ENCODE results near the gene SLC51A.
A peak's percentile ranks its signal among the peaks of the same experiment; 100 is the strongest.
"Not testable (repeated sequence)": the region's sequence is repeated elsewhere in the genome, so short reads cannot be mapped to it uniquely, and the experiment has no call there.

SLC51A gene

GRCh38 chr3:196202516-196202970 is 13.8 kb upstream of the SLC51A start:
- Histone ChIP-seq H3K27ac (no peak overlapping the region), H3K4me3 (ENCODE audit: low read depth, low read length) (no peak overlapping the region), H2AFZ (no peak overlapping the region), H3K27me3 (ENCODE audit: control insufficient read depth, insufficient read depth, low read length) (no peaks in the 10 kb centered on the region), H3K79me2 (no peaks in the 10 kb centered on the region), H3K9me3 (ENCODE audit: control insufficient read depth, low read length) (no peaks in the 10 kb centered on the region), H3K4me2 (ENCODE audit: low read length) (no peak overlapping the region), H3K36me3 (ENCODE audit: control insufficient read depth, insufficient read depth, low read length) (no peaks in the 10 kb centered on the region), H3K9ac (no peak overlapping the region), H3K4me1 (no peaks in the 10 kb centered on the region)
- TF ChIP-seq CTCF (IDR thresholded peaks at IDR 0.05) = no peak

GRCh38 chr3:196203846-196204245 is 12.5 kb upstream of the SLC51A start:
- no peaks in the 10 kb centered on the region for H3K9me3 ChIP-seq (ENCODE audit: control insufficient read depth, low read length)
- no peak overlapping the region for H3K9ac ChIP-seq
- no peaks in the 10 kb centered on the region for H3K79me2 ChIP-seq
- no peaks in the 10 kb centered on the region for H3K36me3 ChIP-seq (ENCODE audit: control insufficient read depth, insufficient read depth, low read length)
- no peak for TF ChIP-seq CTCF (IDR thresholded peaks at IDR 0.05)
- no peak overlapping the region for H2AFZ ChIP-seq
- no peak overlapping the region for H3K27ac ChIP-seq
- no peaks in the 10 kb centered on the region for H3K27me3 ChIP-seq (ENCODE audit: control insufficient read depth, insufficient read depth, low read length)
- H3K4me3 ChIP-seq (ENCODE audit: low read depth, low read length) = no peak overlapping the region
- H3K4me2 ChIP-seq (ENCODE audit: low read length) = no peak overlapping the region
- H3K4me1 ChIP-seq = no peaks in the 10 kb centered on the region

- not testable (repeated sequence) for H3K9ac ChIP-seq; H3K36me3 ChIP-seq (ENCODE audit: control insufficient read depth, insufficient read depth, low read length); H3K27me3 ChIP-seq (ENCODE audit: control insufficient read depth, insufficient read depth, low read length); H3K9me3 ChIP-seq (ENCODE audit: control insufficient read depth, low read length); H2AFZ ChIP-seq; H3K4me1 ChIP-seq; H3K4me2 ChIP-seq (ENCODE audit: low read length); H3K27ac ChIP-seq; H3K4me3 ChIP-seq (ENCODE audit: low read depth, low read length); H3K79me2 ChIP-seq
Observed at GRCh38 chr3:196205442-196206205, 10.7 kb upstream of the SLC51A start.

- H3K4me3 ChIP-seq (ENCODE audit: low read depth, low read length) = no peak overlapping the region
Observed at GRCh38 chr3:196207159-196207832, 9.0 kb upstream of the SLC51A start.

More at GRCh38 chr3:196207159-196207832, 9.0 kb upstream of the SLC51A start:
- TF ChIP-seq CTCF (IDR thresholded peaks at IDR 0.05) = no peak
- H3K9me3 ChIP-seq (ENCODE audit: control insufficient read depth, low read length) = no peaks in the 10 kb centered on the region
- no peaks in the 10 kb centered on the region for H3K27me3 ChIP-seq (ENCODE audit: control insufficient read depth, insufficient read depth, low read length)
- H3K27ac ChIP-seq = no peak overlapping the region
- no peak overlapping the region for H3K4me2 ChIP-seq (ENCODE audit: low read length)
- H3K9ac ChIP-seq = no peak overlapping the region
- peak overlapping the region; percentile 2 for H2AFZ ChIP-seq
- no peaks in the 10 kb centered on the region for H3K79me2 ChIP-seq
- no peaks in the 10 kb centered on the region for H3K4me1 ChIP-seq
- H3K36me3 ChIP-seq (ENCODE audit: control insufficient read depth, insufficient read depth, low read length) = no peaks in the 10 kb centered on the region

Data from parathyroid adenoma (tissue), 2 donors.